HG02885 (cell line): Measurements from ENCODE around the gene LRRC17.
"Not testable (repeated sequence)": the region's sequence is repeated elsewhere in the genome, so short reads cannot be mapped to it uniquely, and the experiment has no call there.

Source experiments
- ATAC-seq: cut with Tn5 transposase; IDR thresholded peaks from one replicate; pipeline ENCODE4 v1.9.1; 2021; ENCODE audit warnings: mild to moderate bottlenecking; ENCODE audit not compliant: unreplicated experiment, poor library complexity

The LRRC17 gene

DNA sequence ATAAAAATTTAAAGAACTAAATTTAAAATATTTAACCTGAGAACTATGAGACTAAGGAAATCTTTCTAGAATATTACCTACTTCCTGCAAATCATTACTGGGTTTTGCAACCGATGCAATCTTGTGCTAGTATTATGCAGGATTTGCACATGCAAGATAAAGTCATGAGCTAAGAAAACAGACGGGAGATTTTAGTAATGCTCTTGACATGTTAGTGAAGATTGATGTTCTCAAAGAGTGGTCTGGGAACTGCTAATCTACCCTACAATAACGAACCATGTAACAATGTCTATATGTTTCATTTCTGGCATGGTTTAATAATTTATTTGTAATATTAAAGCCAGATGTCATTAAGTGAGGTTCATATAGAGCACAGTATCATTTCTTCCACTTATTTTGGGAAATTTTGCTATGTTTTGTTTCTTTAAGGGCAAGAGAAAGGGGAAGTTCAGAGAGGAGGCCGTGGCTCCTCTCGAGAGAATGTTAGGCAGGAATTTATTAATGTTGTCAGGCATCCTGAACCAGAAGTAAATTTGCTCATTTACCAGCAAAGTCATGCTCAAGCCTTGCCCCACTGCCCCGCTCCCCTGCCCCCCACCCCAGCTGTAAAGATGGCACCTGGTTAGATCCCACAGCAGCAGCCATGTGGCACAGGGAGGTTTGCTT lies 22.8 kb downstream of the LRRC17 start:
- ATAC-seq, result no peak

DNA sequence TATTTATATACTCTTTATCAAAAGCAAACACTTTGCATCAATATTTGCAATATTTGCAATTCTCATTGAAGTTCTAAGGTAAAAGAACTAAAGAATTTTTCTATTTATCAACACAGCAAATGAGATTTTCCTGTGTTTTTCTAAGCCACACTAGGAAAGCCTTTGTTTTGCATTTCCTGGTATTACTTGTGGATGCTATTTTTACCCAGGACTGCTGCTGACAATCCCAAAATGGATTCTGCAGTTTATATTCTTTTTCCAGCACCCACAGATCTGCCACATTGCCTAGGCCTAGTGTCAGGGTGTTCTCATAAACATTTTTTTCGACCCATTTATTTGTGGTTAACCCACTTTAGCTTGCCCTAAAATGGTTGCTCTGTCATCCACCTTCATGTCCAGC lies 25.9 kb downstream of the LRRC17 start:
- no peak for ATAC-seq

DNA sequence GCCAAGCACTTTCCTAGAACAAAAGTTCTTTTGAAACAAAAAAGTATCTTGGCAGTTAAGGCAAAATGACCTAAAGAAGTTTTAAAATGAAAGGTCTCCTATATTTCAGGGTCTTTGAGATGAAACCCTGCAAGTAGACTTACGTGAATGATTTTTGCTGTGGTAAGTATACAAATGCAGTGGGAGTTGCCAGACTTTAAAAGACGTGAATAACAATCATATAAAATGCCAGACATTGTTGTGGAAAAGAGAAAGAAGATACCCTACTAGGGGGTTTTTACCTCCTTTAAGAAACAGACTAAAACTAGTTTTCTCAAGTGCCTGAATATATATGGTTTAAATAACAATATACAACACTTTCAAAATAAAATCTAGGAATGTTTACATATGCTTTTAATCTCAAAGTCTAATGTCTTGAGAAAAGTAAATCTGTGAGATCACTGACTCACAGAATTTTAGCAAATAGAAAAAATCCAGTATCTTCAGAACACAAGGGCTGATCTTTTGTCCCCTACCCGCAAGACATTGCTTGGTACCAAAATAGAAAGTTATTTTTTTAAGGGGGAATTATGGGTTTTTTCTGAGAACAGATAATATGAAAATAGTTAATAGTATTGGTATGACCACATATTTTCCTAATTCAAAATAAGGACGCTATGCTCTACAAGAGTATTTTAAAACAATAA lies 29.5 kb downstream of the LRRC17 start:
- ATAC-seq, result no peak

DNA sequence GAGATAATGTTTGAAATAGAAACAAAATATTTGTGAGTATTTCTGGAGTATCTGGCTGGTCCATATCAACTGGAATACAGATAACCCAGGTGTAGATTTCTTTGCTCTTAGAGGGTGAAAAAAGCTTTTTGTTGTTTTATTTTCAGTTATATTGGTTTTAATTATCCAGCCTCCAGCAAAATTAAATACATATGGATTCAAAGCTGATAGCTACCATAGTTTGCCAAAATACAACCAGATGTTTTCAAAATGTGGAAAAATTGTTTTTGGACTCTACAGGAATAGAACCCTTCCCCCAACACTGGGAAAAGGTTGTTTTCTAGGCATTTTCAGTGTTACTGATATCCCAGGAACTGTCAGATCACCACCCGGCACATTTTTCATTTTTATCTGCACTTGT lies 30.1 kb downstream of the LRRC17 start:
- no peak for ATAC-seq

DNA sequence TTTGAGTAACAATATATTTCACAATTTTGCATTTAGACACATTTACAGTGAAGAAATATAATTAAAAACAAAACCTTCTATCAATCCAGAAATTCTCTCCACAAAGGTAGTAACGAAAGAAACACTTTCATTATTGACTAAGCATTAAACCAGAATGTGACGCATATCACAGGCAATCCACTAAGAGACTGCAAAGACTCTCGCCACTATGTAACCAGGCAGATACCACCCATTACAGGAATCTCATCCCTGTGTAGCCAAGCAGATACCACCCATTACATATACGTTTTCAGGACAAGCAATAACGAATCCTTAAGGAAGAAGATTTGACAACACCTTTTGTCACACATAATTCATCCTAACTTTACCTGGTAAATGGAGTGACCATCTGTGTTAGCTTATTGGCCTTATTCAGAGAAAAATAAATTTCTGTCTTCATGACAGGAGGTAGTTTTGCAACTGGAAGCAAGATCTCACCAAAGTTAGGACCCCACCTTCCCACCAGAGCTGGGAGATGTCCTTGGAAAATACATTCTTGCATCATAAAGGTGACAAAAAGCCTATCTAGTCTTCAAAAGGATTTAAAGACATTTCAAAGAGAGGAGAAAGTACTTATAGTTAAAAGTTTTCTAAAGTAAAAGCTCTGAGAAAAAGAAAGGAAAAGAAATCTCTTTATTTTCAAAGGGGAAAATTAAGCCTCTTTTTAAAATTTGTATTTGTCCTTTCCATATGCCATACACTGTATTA lies 30.8 kb downstream of the LRRC17 start:
- ATAC-seq, result no peak

DNA sequence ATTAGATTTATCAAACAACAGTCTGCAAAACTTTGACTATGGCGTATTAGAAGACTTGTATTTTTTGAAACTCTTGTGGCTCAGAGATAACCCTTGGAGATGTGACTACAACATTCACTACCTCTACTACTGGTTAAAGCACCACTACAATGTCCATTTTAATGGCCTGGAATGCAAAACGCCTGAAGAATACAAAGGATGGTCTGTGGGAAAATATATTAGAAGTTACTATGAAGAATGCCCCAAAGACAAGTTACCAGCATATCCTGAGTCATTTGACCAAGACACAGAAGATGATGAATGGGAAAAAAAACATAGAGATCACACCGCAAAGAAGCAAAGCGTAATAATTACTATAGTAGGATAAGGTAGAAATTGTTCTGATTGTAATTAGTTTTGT lies 31.4 kb downstream of the LRRC17 start:
- ATAC-seq, result no peak

DNA sequence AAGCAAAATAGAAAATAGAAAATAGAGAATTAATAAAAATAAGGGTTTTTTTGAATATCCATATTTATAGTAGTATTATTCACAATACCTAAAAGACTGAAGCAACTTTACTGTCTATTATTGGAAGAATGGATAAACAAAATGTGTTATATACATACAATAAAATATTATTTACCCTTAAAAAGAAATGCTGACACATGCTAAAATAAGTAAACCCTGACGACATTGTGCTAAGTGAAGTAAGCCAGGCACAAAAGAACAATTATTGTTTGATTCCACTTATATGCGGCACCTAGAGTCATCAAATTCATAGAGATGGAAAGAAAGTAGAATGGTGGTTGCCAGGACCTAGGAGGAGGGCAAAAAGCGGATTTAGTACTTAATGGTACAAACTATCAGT lies 39.0 kb downstream of the LRRC17 start:
- no peak for ATAC-seq

DNA sequence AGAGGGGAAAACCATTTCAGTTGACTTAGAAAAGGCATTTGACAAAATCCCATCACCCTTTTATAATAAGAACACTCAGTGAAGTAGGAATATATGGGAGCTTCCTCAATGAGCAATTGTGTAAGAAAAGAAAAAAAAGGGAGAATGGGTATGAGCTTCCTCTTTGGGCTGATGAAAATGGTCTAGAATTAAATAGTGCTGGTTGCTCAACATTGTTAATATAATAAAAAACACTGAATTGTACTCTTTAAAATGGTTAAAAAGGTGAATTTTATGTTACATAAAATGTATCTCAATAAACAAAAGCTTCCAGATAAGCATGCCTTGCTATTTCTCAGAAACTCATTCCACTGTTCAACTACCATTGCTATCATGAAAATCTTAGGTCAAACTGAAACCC lies 40.6 kb downstream of the LRRC17 start:
- no peak for ATAC-seq

DNA sequence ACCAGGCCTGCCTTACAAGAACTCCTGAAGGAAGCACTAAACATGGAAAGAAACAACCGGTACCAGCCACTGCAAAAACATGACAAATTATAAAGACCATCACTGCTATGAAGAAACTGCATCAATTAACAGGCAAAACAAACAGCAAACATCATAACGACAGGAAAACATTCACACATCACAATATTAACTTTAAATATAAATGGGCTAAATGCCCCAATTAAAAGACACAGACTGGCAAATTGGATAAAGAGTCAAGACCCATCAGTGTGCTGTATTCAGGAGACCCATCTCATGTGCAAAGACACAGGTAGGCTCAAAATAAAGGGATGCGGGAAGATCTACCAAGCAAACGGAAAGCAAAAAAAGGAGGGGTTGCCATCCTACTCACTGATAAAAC lies 41.6 kb downstream of the LRRC17 start:
- not testable (repeated sequence) for ATAC-seq

DNA sequence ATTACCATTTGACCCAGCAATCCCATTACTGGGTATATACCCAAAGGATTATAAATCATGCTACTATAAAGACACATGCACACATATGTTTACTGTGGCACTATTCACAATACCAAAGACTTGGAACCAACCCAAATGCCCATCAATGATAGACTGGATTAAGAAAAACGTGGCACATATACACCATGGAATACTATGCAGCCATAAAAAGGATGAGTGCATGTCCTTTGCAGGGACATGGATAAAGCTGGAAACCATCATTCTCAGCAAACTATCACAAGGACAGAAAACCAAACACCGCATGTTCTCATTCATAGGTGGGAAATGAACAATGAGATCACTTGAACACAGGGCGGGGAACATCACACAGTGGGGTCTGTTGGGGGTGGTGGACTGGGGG lies 45.2 kb downstream of the LRRC17 start:
- not testable (repeated sequence) for ATAC-seq

DNA sequence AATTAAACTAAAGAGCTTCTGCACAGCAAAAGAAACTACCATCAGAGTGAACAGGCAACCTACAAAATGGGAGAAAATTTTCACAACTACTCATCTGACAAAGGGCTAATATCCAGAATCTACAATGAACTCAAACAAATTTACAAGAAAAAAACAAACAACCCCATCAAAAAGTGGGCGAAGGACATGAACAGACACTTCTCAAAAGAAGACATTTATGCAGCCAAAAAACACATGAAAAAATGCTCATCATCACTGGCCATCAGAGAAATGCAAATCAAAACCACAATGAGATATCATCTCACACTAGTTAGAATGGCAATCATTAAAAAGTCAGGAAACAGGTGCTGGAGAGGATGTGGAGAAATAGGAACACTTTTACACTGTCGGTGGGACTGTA lies 49.2 kb downstream of the LRRC17 start:
- ATAC-seq, result not testable (repeated sequence)

DNA sequence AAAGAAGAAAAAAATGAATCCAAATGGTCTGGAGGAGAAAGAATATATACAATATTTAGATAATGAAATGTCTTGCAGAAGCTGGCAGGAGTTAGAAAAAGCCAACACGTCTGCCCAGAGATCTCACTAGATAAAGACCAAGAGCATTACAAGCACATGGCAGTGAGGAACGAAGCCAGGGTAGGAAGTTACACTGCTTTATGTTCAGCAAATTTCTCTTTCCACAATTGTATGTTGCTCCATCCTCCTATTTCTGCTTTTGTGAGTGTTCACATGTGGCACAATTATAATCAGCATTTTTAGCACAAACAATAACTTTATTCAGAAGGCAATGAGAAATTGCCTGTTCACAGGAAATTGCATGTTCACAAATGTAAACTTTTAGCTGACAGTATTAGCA lies 53.7 kb downstream of the LRRC17 start:
- no peak for ATAC-seq

DNA sequence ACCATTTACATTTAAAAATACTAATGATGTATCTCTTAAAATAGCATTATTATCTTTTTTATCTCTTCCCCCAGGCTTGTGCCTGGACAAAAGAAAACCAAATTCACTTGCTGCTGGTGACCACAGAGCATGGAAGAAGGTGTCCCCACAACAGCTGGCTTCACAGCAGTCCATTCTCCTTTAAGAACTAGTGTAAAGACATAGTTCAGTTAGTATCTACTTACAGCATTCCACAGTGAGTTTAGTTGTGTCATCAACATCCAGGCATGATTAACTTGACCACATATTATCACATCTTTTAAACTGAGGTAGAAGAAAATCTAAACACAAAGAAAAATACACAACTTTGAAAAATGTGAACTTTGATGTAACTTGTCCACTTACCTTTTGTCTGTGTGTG lies 55.0 kb downstream of the LRRC17 start:
- ATAC-seq, result no peak

DNA sequence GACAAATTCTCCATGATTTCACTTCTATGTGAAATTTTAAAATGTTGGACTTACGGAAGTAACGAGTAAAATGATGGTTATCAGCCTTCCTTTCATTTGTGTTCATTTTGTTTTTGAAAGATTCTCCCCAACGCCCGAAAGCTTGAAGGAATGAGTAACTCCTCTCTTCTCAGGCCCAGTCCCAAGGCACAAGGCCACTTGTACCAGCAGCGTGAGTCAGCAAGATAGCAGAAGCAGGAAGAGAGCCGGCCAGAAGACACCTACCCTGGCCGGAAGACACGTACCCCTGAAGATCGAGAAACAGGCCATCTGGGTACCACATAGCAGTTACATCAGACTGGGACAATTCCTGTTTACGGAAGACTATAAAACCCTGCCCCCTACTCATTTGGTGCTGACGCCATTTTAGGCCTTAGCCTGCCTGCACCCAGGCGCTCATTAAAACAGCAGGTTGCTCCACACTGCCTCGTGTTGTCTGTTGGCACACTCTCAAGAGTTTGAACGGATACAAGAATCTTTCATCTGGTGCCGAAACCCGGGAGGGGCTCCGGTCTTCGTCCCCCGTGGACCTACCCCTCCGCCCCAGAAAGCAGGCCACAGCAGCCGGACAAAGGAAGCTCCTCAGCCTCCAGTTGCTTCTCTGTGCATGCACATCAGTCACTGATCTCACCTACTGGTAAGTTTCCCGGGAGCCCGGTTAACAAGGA lies 60.4 kb downstream of the LRRC17 start:
- no peak for ATAC-seq

DNA sequence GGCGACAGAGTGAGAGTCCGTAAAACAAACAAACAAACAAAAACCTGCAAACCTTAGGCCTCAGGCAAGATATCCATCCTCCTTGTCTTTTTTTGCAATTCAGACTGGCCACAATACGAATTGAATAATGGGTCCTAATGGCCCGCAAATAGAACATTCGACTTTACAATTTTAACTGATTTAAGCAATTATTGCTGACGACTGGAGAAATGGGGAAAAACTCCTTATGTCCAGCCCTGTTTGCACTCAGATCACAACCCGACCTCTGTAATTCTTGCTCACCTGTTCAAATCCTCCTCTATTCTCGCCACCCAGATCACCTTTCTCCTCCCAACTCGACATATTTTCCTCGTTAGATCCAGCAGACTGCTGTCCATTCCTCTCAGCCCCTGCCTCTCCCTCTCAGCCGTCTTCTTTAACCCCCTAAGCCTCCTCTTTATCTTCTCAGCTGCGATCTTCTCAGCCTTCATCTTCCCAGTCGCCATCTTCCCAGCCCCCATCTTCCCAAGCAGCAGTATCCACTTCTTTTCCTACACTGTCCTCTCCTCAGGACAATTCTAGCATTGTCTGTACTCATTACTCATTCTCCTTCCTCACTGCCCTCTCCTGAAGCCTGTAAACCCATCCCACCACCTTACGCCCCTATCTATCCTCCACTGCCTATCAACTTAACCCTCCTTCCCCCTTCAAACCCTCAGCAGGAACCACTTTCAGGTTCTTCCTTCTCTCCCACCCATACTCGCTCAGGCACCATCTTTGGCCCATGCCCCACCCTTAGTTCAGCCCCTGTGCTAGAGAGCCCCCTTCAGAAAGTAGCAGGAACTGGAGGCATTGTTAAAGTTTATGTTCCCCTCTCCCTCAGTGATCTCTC lies 61.8 kb downstream of the LRRC17 start:
- ATAC-seq, result no peak

DNA sequence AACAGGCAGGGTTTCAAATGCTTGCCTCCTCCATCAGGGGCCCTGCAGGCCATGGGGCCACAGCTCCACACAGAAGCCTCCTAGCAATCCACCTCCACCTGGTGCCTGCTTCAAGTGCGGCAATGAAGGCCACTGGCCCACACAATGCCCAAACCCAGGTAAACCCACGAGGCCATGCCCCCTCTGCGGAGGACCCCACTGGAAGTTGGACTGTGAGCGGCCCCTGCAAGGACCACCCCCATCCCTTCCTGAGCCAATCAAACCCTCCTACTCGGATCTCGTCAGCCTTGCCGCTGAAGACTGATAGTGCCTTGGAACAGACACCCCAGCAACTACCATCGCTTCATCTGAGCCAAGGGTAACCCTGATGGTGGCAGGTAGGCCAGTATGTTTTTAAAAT lies 63.1 kb downstream of the LRRC17 start:
- ATAC-seq, result no peak

DNA sequence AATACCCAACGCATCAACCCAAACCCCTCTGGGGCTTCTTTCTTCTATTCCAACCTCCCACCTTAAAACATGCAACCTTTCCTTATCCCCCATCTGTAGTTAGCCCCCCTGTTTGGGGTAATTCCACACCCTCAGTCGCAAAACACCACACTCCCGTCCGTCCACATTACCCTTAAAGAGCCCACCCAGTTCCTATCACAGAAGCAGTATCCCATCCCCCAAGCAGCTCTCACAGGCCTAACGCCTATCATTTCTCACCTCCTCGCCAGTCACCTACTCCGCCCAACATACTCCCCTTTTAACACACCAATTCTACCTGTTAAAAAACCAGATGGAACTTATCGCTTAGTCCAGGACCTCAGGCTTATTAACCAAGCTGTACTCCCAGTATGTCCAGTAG lies 63.7 kb downstream of the LRRC17 start:
- ATAC-seq, result no peak

DNA sequence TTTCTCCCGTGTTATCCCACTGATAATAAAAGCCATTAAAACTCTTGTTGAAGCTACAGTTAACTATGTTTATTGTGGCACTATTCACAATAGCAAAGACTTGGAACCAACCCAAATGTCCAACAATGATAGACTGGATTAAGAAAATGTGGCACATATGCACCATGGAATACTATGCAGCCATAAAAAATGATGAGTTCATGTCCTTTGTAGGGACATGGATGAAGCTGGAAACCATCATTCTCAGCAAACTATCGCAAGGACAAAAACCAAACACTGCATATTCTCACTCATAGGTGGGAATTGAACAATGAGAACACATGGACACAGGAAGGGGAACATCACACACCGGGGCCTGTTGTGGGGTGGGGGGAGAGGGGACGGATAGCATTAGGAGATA lies 64.8 kb downstream of the LRRC17 start:
- not testable (repeated sequence) for ATAC-seq

DNA sequence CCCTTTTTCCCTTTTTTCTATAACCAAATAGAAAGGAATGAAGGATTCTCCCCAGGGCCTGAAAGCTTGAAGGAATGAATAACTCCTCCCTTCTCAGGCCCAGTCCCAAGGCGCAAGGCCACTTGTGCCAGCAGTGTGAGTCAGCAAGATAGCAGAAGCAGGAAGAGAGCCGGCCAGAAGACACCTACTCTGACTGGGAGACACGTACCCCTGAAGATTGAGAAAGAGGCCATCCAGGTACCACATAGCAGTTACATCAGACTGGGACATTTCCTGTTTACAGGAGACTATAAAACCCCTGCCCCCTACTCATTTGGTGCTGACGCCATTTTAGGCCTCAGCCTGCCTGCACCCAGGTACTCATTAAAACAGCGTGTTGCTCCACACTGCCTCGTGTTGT lies 65.5 kb downstream of the LRRC17 start:
- ATAC-seq, result no peak

DNA sequence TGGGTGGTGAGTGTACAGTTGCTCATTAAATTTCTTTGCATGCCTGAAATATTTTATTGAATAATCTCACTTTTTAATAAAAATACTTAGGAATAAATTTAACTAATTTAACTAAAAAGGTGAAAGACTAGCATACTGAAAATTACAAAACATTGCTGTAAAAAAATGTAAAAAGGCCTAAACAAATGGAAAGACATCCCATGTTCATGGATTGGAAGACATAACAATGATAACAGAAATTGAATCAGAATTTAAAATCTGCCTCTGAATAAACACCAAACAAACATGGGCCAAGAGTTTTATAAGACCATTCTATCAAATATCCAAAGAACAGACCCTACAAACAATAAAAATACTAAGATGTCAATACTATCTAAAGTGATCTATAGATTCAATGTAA lies 66.9 kb downstream of the LRRC17 start:
- no peak for ATAC-seq
